Gastrocnemius medialis (tissue), 4 donors: ENCODE measurements around the gene TUBB2B. TPM values are rescaled to one million over a fixed set of nuclear protein-coding genes. Genes with fewer than 3 reads are reported as not detected.

Experiments used
- ATAC-seq, 2 donors: fragments of 150-250 bp; one replicate each; pipeline ENCODE4 v1.9.1; 2016
- DNase-seq, 2 donors: peaks; one replicate each; pipeline ENCODE4 v3.0.0-alpha.2; 2019
- H3K27ac ChIP-seq, 4 donors: fragments of 200-600 bp; sonication (generic); 1 replicate in 1 of 4; 2 replicates in 3 of 4; pipeline ENCODE4 v1.5.1; 2016 to 2018; ENCODE audit warnings: mild to moderate bottlenecking in 2 of 4, moderate library complexity in 1 of 4
- H3K27me3 ChIP-seq, 3 donors: fragments of 200-600 bp; sonication (generic) in 2 of 3; 1 replicate in 1 of 3; 2 replicates in 2 of 3; pipeline versions ENCODE4 v1.5.1 to v1.6.0; 2016 to 2019; ENCODE audit warnings: mild to moderate bottlenecking in 1 of 3, moderate library complexity in 1 of 3
- H3K36me3 ChIP-seq, 2 donors: fragments of 200-600 bp; sonication (generic) in 1 of 2; one replicate each; pipeline ENCODE4 v1.5.1; 2017 to 2018
- H3K4me1 ChIP-seq, 2 donors: fragments of 200-600 bp; sonication (generic) in 1 of 2; one replicate each; pipeline ENCODE4 v1.5.1; 2016 to 2017; ENCODE audit warnings: mild to moderate bottlenecking in 2 of 2
- H3K4me3 ChIP-seq, 4 donors: fragments of 200-600 bp; sonication (generic) in 3 of 4; 1 replicate in 1 of 4; 2 replicates in 3 of 4; pipeline ENCODE4 v1.5.1; 2016 to 2019; ENCODE audit warnings: mild to moderate bottlenecking in 2 of 4
- H3K9me3 ChIP-seq, 3 donors: fragments of 200-600 bp; sonication (generic) in 2 of 3; 1 replicate in 1 of 3; 2 replicates in 2 of 3; pipeline ENCODE4 v1.5.1; 2016 to 2019
- POLR2A ChIP-seq, 2 donors: fragments of 450-650 bp; IDR thresholded peaks; one replicate each; pipeline ENCODE4 v1.6.1; 2017; ENCODE audit warnings: antibody characterized with exemption in 2 of 2, mild to moderate bottlenecking in 2 of 2, moderate library complexity in 2 of 2
- in situ Hi-C, 4 donors: fragments of 200-750 bp; cut with MboI; loops; one replicate each; pipeline versions ENCODE4 v1.15.0 to v1.8.0; 2017; ENCODE audit warnings: low sequenced_read_pairs in 4 of 4
- intact Hi-C: fragments of 100-400 bp; cut with DNase I; formaldehyde crosslinking; loops from one replicate; pipeline ENCODE4 v1.15.1; 2023; ENCODE audit warnings: low total_unique reads
- total RNA-seq, 4 donors: library from RNA; depleted of rRNA; stranded (reverse); fragments of >200 nt; gene quantifications; one replicate each; pipeline versions ENCODE4 v1.1.0 to v1.2.3, GENCODE V29; 2016
- TF ChIP-seq, protein P1 (sequence below), 5 experiments: fragments of 450-650 bp in 3 of 5; fragments of 200-600 bp in 2 of 5; sonication (generic) in 2 of 5; IDR thresholded peaks in 4 of 5; conservative IDR thresholded peaks in 1 of 5; 1 replicate in 4 of 5; 2 replicates in 1 of 5; pipeline ENCODE4 v1.5.1; 2016 to 2019; ENCODE audit warnings: antibody characterized with exemption in 5 of 5, mild to moderate bottlenecking in 3 of 5, moderate library complexity in 3 of 5

Gene TUBB2B
- total RNA-seq, 4 donors from 2014 or later: 1.5 to 3.5 (median 1.9) TPM

DNA sequence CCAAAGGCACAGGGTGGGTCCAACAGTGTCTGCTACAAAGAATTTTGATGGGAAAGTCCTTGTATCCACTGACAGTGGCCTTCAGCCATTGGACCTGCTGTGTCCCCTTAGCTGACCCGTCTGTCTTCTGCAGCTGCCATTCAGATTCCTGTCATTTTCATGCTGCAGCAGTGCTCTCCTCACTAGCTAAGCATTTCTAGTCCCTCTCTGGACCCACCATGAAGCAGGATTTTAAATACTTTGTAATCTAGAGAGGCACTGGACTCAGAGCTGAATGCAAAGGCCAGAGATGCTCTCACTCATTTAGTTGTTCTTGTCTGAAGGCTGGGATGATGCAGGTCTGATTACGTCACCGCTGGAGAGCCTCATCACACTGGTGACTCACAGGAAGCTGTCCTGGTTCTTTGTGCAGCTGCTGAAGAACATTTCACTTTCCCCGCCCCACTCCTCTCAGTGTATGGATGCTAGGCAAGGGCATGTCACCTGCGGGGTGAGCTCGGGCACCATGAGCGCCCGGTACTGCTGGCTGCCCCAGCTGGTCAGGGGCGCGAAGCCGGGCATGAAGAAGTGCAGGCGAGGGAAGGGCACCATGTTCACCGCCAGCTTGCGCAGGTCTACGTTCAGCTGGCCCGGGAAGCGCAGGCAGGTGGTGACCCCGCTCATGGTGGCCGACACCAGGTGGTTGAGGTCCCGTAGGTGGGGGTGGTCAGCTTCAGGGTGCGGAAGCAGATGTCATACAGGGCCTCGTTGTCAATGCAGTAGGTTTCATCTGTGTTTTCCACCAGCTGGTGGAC lies 50.7 kb downstream of the TUBB2B start:
- Histone ChIP-seq H3K27me3 (no peaks in the 10 kb centered on the region), H3K36me3 (no peaks in the 10 kb centered on the region), H3K27ac (no peak overlapping the region), H3K4me1 (no peaks in the 10 kb centered on the region), H3K9me3 (no peaks in the 10 kb centered on the region), H3K4me3 (no peak overlapping the region)
- intact Hi-C loops (no loop called here), in situ Hi-C loops (no loop called here)
- TF ChIP-seq, protein P1, sequence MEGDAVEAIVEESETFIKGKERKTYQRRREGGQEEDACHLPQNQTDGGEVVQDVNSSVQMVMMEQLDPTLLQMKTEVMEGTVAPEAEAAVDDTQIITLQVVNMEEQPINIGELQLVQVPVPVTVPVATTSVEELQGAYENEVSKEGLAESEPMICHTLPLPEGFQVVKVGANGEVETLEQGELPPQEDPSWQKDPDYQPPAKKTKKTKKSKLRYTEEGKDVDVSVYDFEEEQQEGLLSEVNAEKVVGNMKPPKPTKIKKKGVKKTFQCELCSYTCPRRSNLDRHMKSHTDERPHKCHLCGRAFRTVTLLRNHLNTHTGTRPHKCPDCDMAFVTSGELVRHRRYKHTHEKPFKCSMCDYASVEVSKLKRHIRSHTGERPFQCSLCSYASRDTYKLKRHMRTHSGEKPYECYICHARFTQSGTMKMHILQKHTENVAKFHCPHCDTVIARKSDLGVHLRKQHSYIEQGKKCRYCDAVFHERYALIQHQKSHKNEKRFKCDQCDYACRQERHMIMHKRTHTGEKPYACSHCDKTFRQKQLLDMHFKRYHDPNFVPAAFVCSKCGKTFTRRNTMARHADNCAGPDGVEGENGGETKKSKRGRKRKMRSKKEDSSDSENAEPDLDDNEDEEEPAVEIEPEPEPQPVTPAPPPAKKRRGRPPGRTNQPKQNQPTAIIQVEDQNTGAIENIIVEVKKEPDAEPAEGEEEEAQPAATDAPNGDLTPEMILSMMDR (IDR thresholded peaks at IDR 0.05 in 4 of 5, conservative IDR thresholded peaks at IDR 0.05 in 1 of 5): no peak
- no peak for TF ChIP-seq POLR2A (IDR thresholded peaks at IDR 0.05)
- peak; percentile 55 to 74 for ATAC-seq
- DNase-seq: peak in 1 of 2 donors; percentile 38

DNA sequence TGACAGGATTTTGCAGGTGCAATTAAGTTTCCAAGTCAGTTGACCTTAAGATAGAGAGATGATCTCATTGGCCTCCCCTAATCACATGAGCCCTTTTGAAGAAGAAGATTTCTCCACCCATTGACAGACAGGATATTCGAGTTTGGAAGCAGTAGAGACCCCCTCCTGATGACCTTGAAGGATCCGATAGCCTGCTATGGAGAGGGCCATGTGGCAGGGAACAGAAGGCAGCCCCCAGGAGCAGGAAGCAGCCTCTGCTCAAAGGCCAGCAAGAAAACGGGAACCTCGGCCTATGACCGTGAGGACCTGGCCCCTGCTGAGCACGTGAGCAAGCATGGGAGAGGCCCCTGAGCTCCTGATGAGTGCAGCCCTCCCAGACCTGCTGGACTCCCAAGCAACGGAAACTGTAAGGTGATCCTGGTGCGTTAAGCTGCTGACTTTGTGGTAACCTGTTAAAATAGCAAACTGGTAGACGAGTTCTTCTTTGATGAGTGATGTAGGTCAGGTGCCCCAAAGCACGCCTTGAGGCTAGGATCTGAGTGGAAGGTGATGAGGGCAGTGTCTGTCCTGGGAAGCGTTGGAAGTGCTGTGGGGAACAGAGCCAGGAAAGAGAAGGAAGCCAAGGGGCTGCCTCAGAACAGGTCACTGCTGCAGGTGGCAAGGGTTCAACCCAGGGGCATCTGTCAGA lies 51.6 kb downstream of the TUBB2B start:
- Histone ChIP-seq H3K27ac (no peak overlapping the region), H3K9me3 (no peaks in the 10 kb centered on the region), H3K36me3 (no peaks in the 10 kb centered on the region), H3K27me3 (no peaks in the 10 kb centered on the region), H3K4me3 (no peak overlapping the region), H3K4me1 (no peaks in the 10 kb centered on the region)
- intact Hi-C loops: no loop called here
- DNase-seq: no peak
- in situ Hi-C loops: no loop called here
- no peak for ATAC-seq
- TF ChIP-seq POLR2A (IDR thresholded peaks at IDR 0.05): no peak
- TF ChIP-seq, protein P1 (IDR thresholded peaks at IDR 0.05 in 4 of 5, conservative IDR thresholded peaks at IDR 0.05 in 1 of 5): no peak

Other genes with a start within 250 kb of the TUBB2B start
- 10 to 100 TPM; 46.7 to 94.5 (median 60.3) TPM for gene NQO2, start 227.8 kb downstream of the TUBB2B start, total RNA-seq
- 10 to 100 TPM in 2 of 4 donors, 1 to 10 TPM in 2; 8.6 to 12.0 (median 10.3) TPM for gene RIPK1, start 159.2 kb downstream of the TUBB2B start, total RNA-seq
- 1 to 10 TPM; 4.7 to 8.7 (median 5.8) TPM for gene BPHL, start 108.9 kb downstream of the TUBB2B start, total RNA-seq
- gene TUBB2A, start 70.1 kb downstream of the TUBB2B start, total RNA-seq: 10 to 100 TPM; 18.9 to 53.1 (median 27.0) TPM
- gene PSMG4, start 31.3 kb upstream of the TUBB2B start, total RNA-seq: 10 to 100 TPM; 16.4 to 27.6 (median 22.0) TPM
- gene SLC22A23, start 229.4 kb upstream of the TUBB2B start, total RNA-seq: 10 to 100 TPM in 3 of 4 donors, 1 to 10 TPM in 1; 6.6 to 25.0 (median 14.6) TPM